Chondrocyte (in vitro differentiated cells): ENCODE results near the gene TBC1D9B. TPM values are rescaled to one million over a fixed set of nuclear protein-coding genes. Genes with fewer than 3 reads are reported as not detected.

Experiments
- DNase-seq: peaks from one replicate; pipeline ENCODE4 v3.0.0; 2021; ENCODE audit warnings: mixed read lengths, low spot score
- H3K27ac Mint-ChIP-seq: one replicate; pipeline ENCODE4 v1.8.0; 2021; ENCODE audit warnings: mild to moderate bottlenecking, moderate library complexity, mixed read lengths; ENCODE audit not compliant: unreplicated experiment
- H3K27me3 Mint-ChIP-seq: 2 replicates; pipeline ENCODE4 v1.8.0; 2021; ENCODE audit warnings: low read depth, mixed read lengths
- H3K36me3 Mint-ChIP-seq: 2 replicates; pipeline ENCODE4 v1.8.0; 2021; ENCODE audit warnings: low read depth, mixed read lengths
- H3K4me1 Mint-ChIP-seq: 2 replicates; pipeline ENCODE4 v1.8.0; 2021; ENCODE audit warnings: low read depth, mild to moderate bottlenecking, mixed read lengths
- H3K4me3 Mint-ChIP-seq: one replicate; pipeline ENCODE4 v1.8.0; 2021; ENCODE audit warnings: mild to moderate bottlenecking, moderate library complexity, mixed read lengths; ENCODE audit not compliant: unreplicated experiment
- H3K9me3 Mint-ChIP-seq: 2 replicates; pipeline ENCODE4 v1.8.0; 2021; ENCODE audit warnings: low read depth, mixed read lengths
- total RNA-seq: library from RNA; stranded (reverse); gene quantifications from 3 replicates; pipeline ENCODE4 v1.2.1, GENCODE V29; 2021
- TF ChIP-seq, protein P1 (sequence below): fragments of 200-600 bp; sonication (generic); IDR thresholded peaks from 2 replicates; pipeline ENCODE4 v1.5.0; 2021; ENCODE audit warnings: antibody characterized with exemption, mild to moderate bottlenecking, moderate library complexity

The TBC1D9B gene
- total RNA-seq, 1 donor from 2014 or later: 118 TPM

DNA sequence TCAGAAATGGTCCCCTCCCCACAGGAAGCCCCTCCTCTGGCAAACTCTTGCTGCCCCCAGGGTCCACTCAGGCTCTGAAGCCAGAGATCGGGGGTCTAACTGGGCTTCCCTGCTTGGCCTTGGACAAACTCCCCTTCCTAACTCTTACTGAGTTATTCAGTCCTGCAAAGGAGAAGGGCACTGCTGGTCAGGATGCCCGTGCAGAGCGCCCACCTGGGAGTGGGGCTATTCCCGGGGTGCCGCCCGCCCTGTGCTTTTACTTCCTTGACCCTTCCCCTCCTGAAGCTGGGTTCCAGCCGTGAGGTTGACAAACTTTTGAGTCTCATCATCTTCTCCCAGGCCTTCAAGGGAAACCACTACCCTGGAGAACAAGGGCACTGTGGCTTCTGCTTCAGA, 4.9 kb downstream of the TBC1D9B start:
- Mint-ChIP-seq H3K27ac (no peak overlapping the region), H3K27me3 (no peaks in the 10 kb centered on the region), H3K4me3 (no peak overlapping the region), H3K4me1 (peaks cover 13% of the 10 kb centered on the region), H3K9me3 (no peaks in the 10 kb centered on the region), H3K36me3 (peaks cover 15% of the 10 kb centered on the region)
- DNase-seq: peak; percentile 56
- TF ChIP-seq, protein P1, sequence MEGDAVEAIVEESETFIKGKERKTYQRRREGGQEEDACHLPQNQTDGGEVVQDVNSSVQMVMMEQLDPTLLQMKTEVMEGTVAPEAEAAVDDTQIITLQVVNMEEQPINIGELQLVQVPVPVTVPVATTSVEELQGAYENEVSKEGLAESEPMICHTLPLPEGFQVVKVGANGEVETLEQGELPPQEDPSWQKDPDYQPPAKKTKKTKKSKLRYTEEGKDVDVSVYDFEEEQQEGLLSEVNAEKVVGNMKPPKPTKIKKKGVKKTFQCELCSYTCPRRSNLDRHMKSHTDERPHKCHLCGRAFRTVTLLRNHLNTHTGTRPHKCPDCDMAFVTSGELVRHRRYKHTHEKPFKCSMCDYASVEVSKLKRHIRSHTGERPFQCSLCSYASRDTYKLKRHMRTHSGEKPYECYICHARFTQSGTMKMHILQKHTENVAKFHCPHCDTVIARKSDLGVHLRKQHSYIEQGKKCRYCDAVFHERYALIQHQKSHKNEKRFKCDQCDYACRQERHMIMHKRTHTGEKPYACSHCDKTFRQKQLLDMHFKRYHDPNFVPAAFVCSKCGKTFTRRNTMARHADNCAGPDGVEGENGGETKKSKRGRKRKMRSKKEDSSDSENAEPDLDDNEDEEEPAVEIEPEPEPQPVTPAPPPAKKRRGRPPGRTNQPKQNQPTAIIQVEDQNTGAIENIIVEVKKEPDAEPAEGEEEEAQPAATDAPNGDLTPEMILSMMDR: no peak

DNA sequence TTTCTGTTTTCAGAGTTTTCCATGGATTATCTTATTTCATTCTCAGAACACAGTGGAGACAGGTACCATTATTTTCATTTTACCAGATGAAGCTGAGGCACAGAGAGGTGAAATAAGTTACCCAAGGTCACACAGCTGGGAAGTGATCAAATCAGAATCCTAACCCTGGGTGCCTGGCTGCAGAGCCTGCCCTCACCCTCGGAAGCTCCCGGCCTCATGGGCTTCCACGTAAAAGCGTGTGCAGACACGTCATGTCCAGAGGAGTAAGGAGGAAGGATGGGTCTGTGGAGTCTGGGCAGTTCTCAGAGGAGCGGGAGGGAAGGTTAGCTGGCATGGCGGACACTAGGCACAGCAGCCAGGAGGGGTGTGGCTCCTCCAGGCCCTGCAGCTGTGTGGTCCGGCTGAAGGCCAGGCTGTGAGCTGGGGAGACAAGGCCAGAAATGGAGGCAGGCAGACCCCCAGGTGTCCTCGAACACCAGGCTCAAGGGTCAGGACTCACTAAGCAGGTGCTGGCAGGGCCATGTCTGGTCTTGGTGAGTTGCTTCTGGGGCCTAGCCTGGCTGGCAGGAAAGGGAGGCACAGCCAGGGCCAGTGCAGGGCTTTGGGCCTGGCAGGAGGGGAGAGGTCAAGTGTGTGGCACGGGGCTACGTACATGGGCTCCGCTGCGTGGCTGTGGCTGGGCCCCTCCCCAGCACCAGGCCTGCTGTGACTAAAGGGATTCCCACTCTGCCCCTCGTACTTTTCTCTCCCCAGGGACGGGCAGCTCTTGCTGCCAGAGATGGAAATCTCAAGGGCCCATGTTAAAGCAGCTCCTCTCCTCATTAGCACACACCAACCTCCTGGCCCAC, 5.6 kb downstream of the TBC1D9B start:
- Mint-ChIP-seq H3K4me1 (peaks cover 13% of the 10 kb centered on the region), H3K27ac (no peak overlapping the region), H3K36me3 (peaks cover 18% of the 10 kb centered on the region), H3K4me3 (no peak overlapping the region), H3K9me3 (no peaks in the 10 kb centered on the region), H3K27me3 (no peaks in the 10 kb centered on the region)
- TF ChIP-seq, protein P1: no peak
- DNase-seq: peak; percentile 68

DNA sequence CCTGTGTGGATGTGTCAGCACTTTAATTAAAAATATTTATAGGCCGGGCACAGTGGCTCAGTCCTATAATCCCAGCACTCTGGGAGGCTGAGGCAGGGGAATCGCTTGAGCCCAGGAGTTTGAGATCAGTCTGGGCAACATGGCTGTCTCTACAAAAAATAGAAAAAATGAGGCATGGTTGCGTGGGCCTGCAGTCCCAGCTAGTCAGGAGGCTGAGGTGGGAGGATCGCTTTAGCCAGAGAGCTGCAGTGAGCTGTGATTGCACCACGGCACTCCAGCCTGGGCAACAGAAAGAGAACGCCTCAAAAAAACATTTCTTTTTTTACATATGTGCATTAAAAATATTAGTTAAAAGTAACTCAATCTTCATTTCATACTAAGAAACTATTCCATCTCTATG, 6.2 kb downstream of the TBC1D9B start:
- DNase-seq: peak; percentile 22
- peaks cover 18% of the 10 kb centered on the region for H3K36me3 Mint-ChIP-seq

DNA sequence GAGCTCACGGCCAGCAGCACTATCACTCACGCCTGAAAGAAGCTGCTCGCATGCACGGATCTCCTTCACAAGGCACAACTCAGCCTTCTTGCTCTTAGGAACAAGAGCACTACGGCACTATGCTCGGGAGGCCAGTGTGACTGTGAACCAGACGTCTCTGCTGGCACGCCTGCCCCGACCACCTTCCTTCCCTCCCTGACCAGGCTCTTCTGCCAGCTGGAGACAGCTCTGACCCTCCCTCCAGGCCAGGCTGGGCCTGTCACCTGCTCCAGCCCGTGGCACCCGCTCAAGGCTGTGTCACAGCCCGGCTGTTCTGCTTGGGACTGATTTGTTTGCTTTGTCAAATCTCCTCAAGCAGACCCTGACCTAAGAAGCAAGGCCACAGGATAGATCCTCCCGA, 7.0 kb downstream of the TBC1D9B start:
- peak; percentile 82 for DNase-seq
- H3K27ac Mint-ChIP-seq: no peak overlapping the region
- TF ChIP-seq, protein P1: no peak
- no peaks in the 10 kb centered on the region for H3K27me3 Mint-ChIP-seq
- H3K9me3 Mint-ChIP-seq: no peaks in the 10 kb centered on the region
- no peak overlapping the region for H3K4me3 Mint-ChIP-seq
- H3K4me1 Mint-ChIP-seq: peaks cover under 1% of the 10 kb centered on the region
- H3K36me3 Mint-ChIP-seq: peaks cover 15% of the 10 kb centered on the region

More for the DNA sequence above, 6.2 kb downstream of the TBC1D9B start:
- Mint-ChIP-seq H3K4me3 (no peak overlapping the region), H3K9me3 (no peaks in the 10 kb centered on the region), H3K4me1 (peaks cover 8% of the 10 kb centered on the region), H3K27me3 (no peaks in the 10 kb centered on the region), H3K27ac (no peak overlapping the region)
- TF ChIP-seq, protein P1: no peak

DNA sequence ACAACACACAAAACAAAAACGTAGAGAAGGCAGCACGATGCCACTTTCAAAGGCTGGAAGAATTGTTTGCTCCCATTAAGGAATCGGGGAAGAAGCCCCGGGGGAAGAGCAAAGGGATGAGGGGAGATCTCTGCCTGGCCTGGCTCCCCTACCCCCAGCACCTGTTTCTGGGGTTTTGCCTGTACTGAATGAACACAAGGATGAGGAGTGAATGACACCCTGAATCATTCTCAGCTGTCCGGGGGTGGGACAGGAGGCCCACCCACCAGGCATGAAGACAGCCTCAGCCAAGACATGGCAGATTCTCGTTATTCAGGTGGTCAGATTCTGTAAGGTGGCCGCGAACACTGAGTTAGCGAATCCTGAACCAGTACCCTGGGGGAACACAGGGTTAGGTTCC, 7.5 kb downstream of the TBC1D9B start:
- Mint-ChIP-seq H3K27me3 (no peaks in the 10 kb centered on the region), H3K36me3 (peaks cover 16% of the 10 kb centered on the region), H3K27ac (no peak overlapping the region), H3K4me1 (no peaks in the 10 kb centered on the region), H3K4me3 (no peak overlapping the region), H3K9me3 (no peaks in the 10 kb centered on the region)
- TF ChIP-seq, protein P1: no peak
- DNase-seq: peak; percentile 25
